DMS53 (cell line): ENCODE measurements around the gene ARHGAP29.

ENCODE experiments used
- DNase-seq: peaks from one replicate; lab custom pipeline; 2025; lab: John Stamatoyannopoulos, UW

ARHGAP29 gene

GRCh38 chr1:94265011-94265422 is 27.6 kb upstream of the ARHGAP29 start:
- no peak for DNase-seq

- no peak for DNase-seq
These were observed 23.4 kb upstream of the ARHGAP29 start for GRCh38 chr1:94260635-94261387.

GRCh38 chr1:94259635-94260289 is 22.4 kb upstream of the ARHGAP29 start:
- no peak for DNase-seq

GRCh38 chr1:94258873-94259331 is 21.5 kb upstream of the ARHGAP29 start:
- DNase-seq, result peak; percentile 83

GRCh38 chr1:94257444-94257843 is 20.1 kb upstream of the ARHGAP29 start:
- no peak for DNase-seq

- no peak for DNase-seq
These were observed 18.1 kb upstream of the ARHGAP29 start for GRCh38 chr1:94255476-94255875.

- DNase-seq, result no peak
These were observed 16.9 kb upstream of the ARHGAP29 start for GRCh38 chr1:94254073-94254810.

GRCh38 chr1:94253456-94254017 is 16.2 kb upstream of the ARHGAP29 start:
- no peak for DNase-seq

- peak; percentile 35 for DNase-seq
These were observed 13.0 kb upstream of the ARHGAP29 start for GRCh38 chr1:94250341-94250740.

- no peak for DNase-seq
These were observed 11.7 kb upstream of the ARHGAP29 start for GRCh38 chr1:94248956-94249688.

- peak; percentile 96 for DNase-seq
These were observed 10.0 kb upstream of the ARHGAP29 start for GRCh38 chr1:94247138-94248094.

GRCh38 chr1:94246692-94247137 is 9.3 kb upstream of the ARHGAP29 start:
- DNase-seq, result peak; percentile 60

GRCh38 chr1:94245747-94246438 is 8.5 kb upstream of the ARHGAP29 start:
- no peak for DNase-seq

- DNase-seq, result no peak
These were observed 7.4 kb upstream of the ARHGAP29 start for GRCh38 chr1:94244816-94245215.

GRCh38 chr1:94243665-94244064 is 6.3 kb upstream of the ARHGAP29 start:
- DNase-seq, result no peak

- DNase-seq, result peak; percentile 70
These were observed 3.4 kb upstream of the ARHGAP29 start for GRCh38 chr1:94240822-94241221.

GRCh38 chr1:94239796-94240195 is 2.4 kb upstream of the ARHGAP29 start:
- DNase-seq, result no peak

GRCh38 chr1:94239051-94239450 is 1.7 kb upstream of the ARHGAP29 start:
- DNase-seq, result no peak

- DNase-seq, result peak; percentile 89
These were observed 624 bp downstream of the ARHGAP29 start for GRCh38 chr1:94236630-94237290.
